ENCODE measurements around the gene COPS6. TPM values are rescaled to one million over a fixed set of nuclear protein-coding genes. Genes with fewer than 3 reads are reported as not detected.

COPS6 gene
- total and polyA plus RNA-seq, 2 of the 4 experiments (the other 2 are of a cell fraction): 185 to 325 TPM

DNA sequence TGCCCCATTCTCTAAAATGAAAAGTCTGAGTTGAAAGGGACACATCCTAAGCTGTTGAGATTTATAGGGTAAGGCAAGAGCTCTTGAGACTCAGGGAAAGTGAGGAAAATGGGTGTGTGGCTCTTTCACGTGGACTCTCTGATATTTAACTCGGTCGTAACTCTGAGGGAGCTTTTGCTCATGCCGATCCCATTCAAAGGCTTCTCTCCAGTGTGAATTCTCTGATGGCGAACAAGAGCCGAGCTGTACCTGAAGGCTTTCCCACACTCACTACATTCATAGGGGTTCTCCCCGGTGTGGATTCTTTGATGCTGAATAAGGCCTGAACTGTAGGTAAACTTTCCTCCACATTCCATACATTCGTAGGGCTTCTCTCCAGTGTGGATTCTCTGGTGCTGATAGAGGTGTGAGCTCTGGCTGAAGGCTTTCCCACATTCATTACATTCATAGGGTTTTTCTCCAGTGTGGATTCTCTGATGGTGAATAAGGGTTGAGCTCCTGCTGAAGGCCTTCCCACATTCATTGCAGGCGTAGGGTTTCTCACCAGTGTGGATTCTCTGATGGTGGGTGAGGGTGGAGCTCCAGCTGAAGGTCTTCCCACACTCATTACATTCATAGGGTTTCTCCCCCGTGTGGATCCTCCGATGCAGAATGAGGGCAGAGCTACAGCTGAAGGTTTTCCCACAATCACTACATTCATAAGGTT lies 17.6 kb upstream of the COPS6 start:
- Histone ChIP-seq H3K27me3 (ENCODE audit: control insufficient read depth, insufficient read depth, low read length) (no peaks in the 10 kb centered on the region), H3K36me3 (ENCODE audit: control insufficient read depth, insufficient read depth, low read length) (peaks cover 79% of the 10 kb centered on the region), H3K4me1 (ENCODE audit: control insufficient read depth, insufficient read depth, low read length) (no peaks in the 10 kb centered on the region), H2BK15ac (ENCODE audit: low read depth, low read length) (no peak overlapping the region), H4K91ac (ENCODE audit: insufficient read depth, low read depth, low read length) (no peak overlapping the region), H2BK120ac (ENCODE audit: low read depth, low read length) (no peak overlapping the region), H2AK5ac (ENCODE audit: low read depth, low read length) (no peak overlapping the region), H3K4me3 (ENCODE audit: insufficient read depth, low read depth, low read length) (no peak overlapping the region), H4K5ac (ENCODE audit: low read depth, low read length) (no peak overlapping the region), H4K8ac (ENCODE audit: low read depth in 2 of 2, low read length in 2 of 2) (no peak overlapping the region), H4K20me1 (ENCODE audit: insufficient read depth, low read length) (no peaks in the 10 kb centered on the region; the same call in 1 of the 2 replicates), H3K9me1 (ENCODE audit: insufficient read depth, low read length) (no peaks in the 10 kb centered on the region), H3K23ac (ENCODE audit: low read depth, low read length) (no peak overlapping the region), H3K9me3 (ENCODE audit: control insufficient read depth, insufficient read depth, low read length) (peaks cover 72% of the 10 kb centered on the region), H3K27ac (ENCODE audit: insufficient read depth, low read length) (no peak overlapping the region), H3K4ac (ENCODE audit: low read depth, low read length) (no peak overlapping the region), H3K56ac (ENCODE audit: extremely low read depth, insufficient read depth, low read length) (no peak overlapping the region; the same call in 1 of the 2 replicates), H3K18ac (ENCODE audit: low read depth, low read length) (no peak overlapping the region), H2BK20ac (ENCODE audit: low read depth, low read length) (no peak overlapping the region), H2BK5ac (ENCODE audit: low read depth, low read length, poor library complexity, severe bottlenecking) (no peak overlapping the region), H3K79me1 (ENCODE audit: low read depth in 1 of 2, low read length in 2 of 2) (peaks cover 23 to 38% of the 10 kb centered on the region in 2 experiments), H3K4me2 (ENCODE audit: low read depth, low read length) (no peak overlapping the region), H3K9ac (ENCODE audit: low read depth, low read length) (no peak overlapping the region), H2AK9ac (replicated peaks; ENCODE audit: low read depth, low read length, poor library complexity) (no peak overlapping the region), H3K14ac (replicated peaks; ENCODE audit: low read depth, low read length) (no peak overlapping the region), H2AFZ (replicated peaks; ENCODE audit: low read length, poor library complexity) (no peak overlapping the region)
- dilution Hi-C loops (cut with HindIII; ENCODE audit: low sequenced_read_pairs, unreplicated experiment) (no loop called here), intact Hi-C loops (cut with micrococcal nuclease) (no loop called here), in situ Hi-C loops (cut with MboI; ENCODE audit: low sequenced_read_pairs) (no loop called here)
- no peak for TF ChIP-seq USF2 (IDR thresholded peaks at IDR 0.05; ENCODE audit: low read depth, low read length)
- no peak for TF ChIP-seq MXI1 (IDR thresholded peaks at IDR 0.05; ENCODE audit: borderline replicate concordance, low read depth, low read length)
- TF ChIP-seq POLR2A (IDR thresholded peaks at IDR 0.05; ENCODE audit: low read depth, low read length): no peak
- TF ChIP-seq SMC3 (IDR thresholded peaks at IDR 0.05; ENCODE audit: low read depth, low read length): no peak
- no peak for TF ChIP-seq MAZ (IDR thresholded peaks at IDR 0.05; ENCODE audit: borderline replicate concordance, low read depth, low read length)
- no peak for TF ChIP-seq CHD1 (IDR thresholded peaks at IDR 0.05; ENCODE audit: low read depth, low read length)
- no peak for TF ChIP-seq RCOR1 (IDR thresholded peaks at IDR 0.05; ENCODE audit: insufficient replicate concordance, low read length)
- TF ChIP-seq RAD21 (IDR thresholded peaks at IDR 0.05; ENCODE audit: low read length): no peak
- no peak for TF ChIP-seq CTCF (conservative IDR thresholded peaks at IDR 0.05; ENCODE audit: low read depth, low read length)
- TF ChIP-seq MAFK (IDR thresholded peaks at IDR 0.05; ENCODE audit: low read depth, low read length): no peak
- WGBS, 2 experiments (ENCODE audit: extremely low coverage in 2 of 2, insufficient read length in 1 of 2): 100% methylated on average over 3 of the region's 11 CpGs; no CpG with 5 or more reads in 1 of the 2 experiments
- BruUV-seq (replicated peaks): no TSS peak
- POLR2A ChIA-PET (ENCODE audit: unreplicated experiment): interaction anchor here (0.6 kb wide), 1 partner anchor 1166 kb away, joined by 3 read pairs; the partner anchor contains the start of gene CLDN15
- DNase-seq (no peak), ATAC-seq (ENCODE audit: low read depth) (no peak)
- CTCF ChIA-PET: no interaction called here
